OCI-LY7 (cell line): ENCODE measurements around the gene NPNT.

Experiments used
- CTCF ChIP-seq: fragments of 200-600 bp; sonication (generic); conservative IDR thresholded peaks from 2 replicates; pipeline ENCODE4 v1.5.1; 2014; ENCODE audit warnings: mild to moderate bottlenecking, antibody characterized with exemption, low read length, moderate library complexity, mixed read lengths
- EZH2phosphoT487 ChIP-seq: fragments of 200-600 bp; sonication (generic); IDR thresholded peaks from 2 replicates; pipeline ENCODE4 v1.6.1; 2018; ENCODE audit warnings: low read depth, borderline replicate concordance, mild to moderate bottlenecking, mixed run types, antibody characterized with exemption, low read length, moderate library complexity, mixed read lengths

GRCh38 chr4:105950701-105951100 is 55.4 kb downstream of the NPNT start:
- TF ChIP-seq CTCF (no peak), EZH2phosphoT487 (no peak)
